ENCODE data around the gene ASB1. TPM values are rescaled to one million over a fixed set of nuclear protein-coding genes. Genes with fewer than 3 reads are reported as not detected.

Gene ASB1
- total and polyA plus RNA-seq, 10 of the 15 experiments (the other 5 are each of a cell fraction or from before 2014, with no cell fraction given): 5.2 to 31.2 (median 25.8) TPM

DNA sequence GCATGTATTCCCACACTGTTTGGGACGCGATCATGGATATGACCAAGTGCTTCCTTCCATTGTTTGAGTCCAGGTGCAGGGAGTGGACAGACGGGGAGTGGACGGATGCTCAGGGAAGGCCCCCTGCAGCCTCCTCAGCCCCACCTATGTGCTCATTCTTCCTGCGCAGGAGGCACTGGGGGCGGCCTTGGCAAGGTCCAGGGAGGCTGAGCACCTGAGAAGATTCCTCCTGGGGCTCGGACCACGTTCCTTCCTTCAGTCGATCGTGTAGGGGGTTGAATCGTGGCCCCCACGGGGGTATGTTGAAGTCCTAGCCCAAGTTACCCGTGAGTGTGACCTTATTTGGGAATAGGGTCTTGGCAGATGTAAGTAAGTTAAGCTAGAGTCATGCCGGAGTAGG is 60.4 kb downstream of the ASB1 start (continued):
- TF ChIP-seq, protein P1, sequence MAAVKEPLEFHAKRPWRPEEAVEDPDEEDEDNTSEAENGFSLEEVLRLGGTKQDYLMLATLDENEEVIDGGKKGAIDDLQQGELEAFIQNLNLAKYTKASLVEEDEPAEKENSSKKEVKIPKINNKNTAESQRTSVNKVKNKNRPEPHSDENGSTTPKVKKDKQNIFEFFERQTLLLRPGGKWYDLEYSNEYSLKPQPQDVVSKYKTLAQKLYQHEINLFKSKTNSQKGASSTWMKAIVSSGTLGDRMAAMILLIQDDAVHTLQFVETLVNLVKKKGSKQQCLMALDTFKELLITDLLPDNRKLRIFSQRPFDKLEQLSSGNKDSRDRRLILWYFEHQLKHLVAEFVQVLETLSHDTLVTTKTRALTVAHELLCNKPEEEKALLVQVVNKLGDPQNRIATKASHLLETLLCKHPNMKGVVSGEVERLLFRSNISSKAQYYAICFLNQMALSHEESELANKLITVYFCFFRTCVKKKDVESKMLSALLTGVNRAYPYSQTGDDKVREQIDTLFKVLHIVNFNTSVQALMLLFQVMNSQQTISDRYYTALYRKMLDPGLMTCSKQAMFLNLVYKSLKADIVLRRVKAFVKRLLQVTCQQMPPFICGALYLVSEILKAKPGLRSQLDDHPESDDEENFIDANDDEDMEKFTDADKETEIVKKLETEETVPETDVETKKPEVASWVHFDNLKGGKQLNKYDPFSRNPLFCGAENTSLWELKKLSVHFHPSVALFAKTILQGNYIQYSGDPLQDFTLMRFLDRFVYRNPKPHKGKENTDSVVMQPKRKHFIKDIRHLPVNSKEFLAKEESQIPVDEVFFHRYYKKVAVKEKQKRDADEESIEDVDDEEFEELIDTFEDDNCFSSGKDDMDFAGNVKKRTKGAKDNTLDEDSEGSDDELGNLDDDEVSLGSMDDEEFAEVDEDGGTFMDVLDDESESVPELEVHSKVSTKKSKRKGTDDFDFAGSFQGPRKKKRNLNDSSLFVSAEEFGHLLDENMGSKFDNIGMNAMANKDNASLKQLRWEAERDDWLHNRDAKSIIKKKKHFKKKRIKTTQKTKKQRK (IDR thresholded peaks at IDR 0.05; ENCODE audit: low read depth, low read length): no peak
- TF ChIP-seq NBN (IDR thresholded peaks at IDR 0.05) (no peak), SREBF2 (IDR thresholded peaks at IDR 0.05; ENCODE audit: low read length) (no peak)
- TF ChIP-seq, protein P2, sequence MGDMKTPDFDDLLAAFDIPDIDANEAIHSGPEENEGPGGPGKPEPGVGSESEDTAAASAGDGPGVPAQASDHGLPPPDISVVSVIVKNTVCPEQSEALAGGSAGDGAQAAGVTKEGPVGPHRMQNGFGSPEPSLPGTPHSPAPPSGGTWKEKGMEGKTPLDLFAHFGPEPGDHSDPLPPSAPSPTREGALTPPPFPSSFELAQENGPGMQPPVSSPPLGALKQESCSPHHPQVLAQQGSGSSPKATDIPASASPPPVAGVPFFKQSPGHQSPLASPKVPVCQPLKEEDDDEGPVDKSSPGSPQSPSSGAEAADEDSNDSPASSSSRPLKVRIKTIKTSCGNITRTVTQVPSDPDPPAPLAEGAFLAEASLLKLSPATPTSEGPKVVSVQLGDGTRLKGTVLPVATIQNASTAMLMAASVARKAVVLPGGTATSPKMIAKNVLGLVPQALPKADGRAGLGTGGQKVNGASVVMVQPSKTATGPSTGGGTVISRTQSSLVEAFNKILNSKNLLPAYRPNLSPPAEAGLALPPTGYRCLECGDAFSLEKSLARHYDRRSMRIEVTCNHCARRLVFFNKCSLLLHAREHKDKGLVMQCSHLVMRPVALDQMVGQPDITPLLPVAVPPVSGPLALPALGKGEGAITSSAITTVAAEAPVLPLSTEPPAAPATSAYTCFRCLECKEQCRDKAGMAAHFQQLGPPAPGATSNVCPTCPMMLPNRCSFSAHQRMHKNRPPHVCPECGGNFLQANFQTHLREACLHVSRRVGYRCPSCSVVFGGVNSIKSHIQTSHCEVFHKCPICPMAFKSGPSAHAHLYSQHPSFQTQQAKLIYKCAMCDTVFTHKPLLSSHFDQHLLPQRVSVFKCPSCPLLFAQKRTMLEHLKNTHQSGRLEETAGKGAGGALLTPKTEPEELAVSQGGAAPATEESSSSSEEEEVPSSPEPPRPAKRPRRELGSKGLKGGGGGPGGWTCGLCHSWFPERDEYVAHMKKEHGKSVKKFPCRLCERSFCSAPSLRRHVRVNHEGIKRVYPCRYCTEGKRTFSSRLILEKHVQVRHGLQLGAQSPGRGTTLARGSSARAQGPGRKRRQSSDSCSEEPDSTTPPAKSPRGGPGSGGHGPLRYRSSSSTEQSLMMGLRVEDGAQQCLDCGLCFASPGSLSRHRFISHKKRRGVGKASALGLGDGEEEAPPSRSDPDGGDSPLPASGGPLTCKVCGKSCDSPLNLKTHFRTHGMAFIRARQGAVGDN (IDR thresholded peaks at IDR 0.05): no peak

DNA sequence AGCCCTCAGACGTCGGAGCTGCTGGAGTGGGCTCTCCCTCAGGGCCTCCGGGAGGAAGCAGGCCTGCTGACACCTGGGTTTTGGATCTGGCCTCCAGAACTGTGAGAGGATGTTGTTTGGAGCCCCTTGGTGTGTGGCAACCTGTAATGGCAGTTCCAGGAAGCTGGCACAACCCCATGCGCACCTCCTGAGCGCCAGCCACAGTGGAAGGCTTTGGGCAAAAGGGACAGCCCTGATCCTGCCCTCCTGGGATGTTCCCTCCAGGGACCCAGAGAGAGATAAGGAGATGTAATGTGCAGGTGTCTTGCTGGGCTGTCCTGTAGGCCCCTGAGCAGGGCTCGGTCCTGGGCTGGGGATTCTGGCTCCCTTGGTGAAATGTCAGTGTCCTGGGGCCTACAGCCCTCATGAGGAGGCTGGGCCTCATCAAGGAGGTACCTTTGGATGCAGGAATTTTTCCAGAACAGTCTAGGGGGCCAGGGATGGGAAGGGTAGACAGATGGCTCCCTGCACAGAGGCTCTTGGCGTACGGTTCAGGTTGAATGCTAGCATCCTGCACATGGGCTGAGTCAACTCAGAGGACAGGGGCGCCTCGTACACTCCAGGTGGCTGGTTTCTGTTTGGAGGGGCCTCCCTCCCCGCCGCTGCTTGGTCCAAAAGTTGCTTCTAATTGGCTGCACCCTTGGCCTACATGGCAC is 61.1 kb downstream of the ASB1 start:
- H3K9ac ChIP-seq (ENCODE audit: control insufficient read depth, insufficient read depth, low read length): no peak overlapping the region
- no peaks in the 10 kb centered on the region for H3K9me3 ChIP-seq (replicated peaks; ENCODE audit: control insufficient read depth, insufficient read depth, low read length)
- H4K20me1 ChIP-seq (ENCODE audit: control insufficient read depth, insufficient read depth): no peaks in the 10 kb centered on the region
- H3K4me2 ChIP-seq (ENCODE audit: control insufficient read depth, insufficient read depth): no peak overlapping the region
- no peak for ATAC-seq
- no peak for DNase-seq (ENCODE audit: low read depth, low spot score)
- no TSS peak for BruUV-seq (replicated peaks)
- SMC1A ChIA-PET (ENCODE audit: uncharacterized antibody, unreplicated experiment): no interaction called here
- no peak overlapping the region for H3K4me3 ChIP-seq
- POLR2A ChIA-PET: no interaction called here
- H3K27ac ChIP-seq (ENCODE audit: control insufficient read depth, insufficient read depth): no peak overlapping the region
- no peaks in the 10 kb centered on the region; a peak in 1 of 4 replicates for H3K27me3 ChIP-seq (replicated peaks in 1 of 2; ENCODE audit: control insufficient read depth in 2 of 2, insufficient read depth in 2 of 2, low read length in 1 of 2)
- H3K4me1 ChIP-seq (ENCODE audit: control insufficient read depth, insufficient read depth, low read length): no peaks in the 10 kb centered on the region
- in situ Hi-C loops (cut with MboI) (no loop called here), intact Hi-C loops (cut with micrococcal nuclease; ENCODE audit: unreplicated experiment) (no loop called here)
- WGBS (ENCODE audit: insufficient coverage, insufficient replicate concordance, low lambda C conversion rate, missing lambda C conversion rate): 44% methylated on average over 12 of the region's 12 CpGs
- H2AFZ ChIP-seq (ENCODE audit: control insufficient read depth, low read depth, low read length): no peak overlapping the region
- FAIRE-seq: no peak
- CTCF ChIA-PET: no interaction called here
- H3K79me2 ChIP-seq (ENCODE audit: control insufficient read depth, insufficient read depth, low read length): no peaks in the 10 kb centered on the region
- no peaks in the 10 kb centered on the region for H3K36me3 ChIP-seq (ENCODE audit: control insufficient read depth in 2 of 2, insufficient read depth in 2 of 2, low read length in 1 of 2)
- RAD21 ChIA-PET (ENCODE audit: unreplicated experiment): no interaction called here
- TF ChIP-seq, protein P3, sequence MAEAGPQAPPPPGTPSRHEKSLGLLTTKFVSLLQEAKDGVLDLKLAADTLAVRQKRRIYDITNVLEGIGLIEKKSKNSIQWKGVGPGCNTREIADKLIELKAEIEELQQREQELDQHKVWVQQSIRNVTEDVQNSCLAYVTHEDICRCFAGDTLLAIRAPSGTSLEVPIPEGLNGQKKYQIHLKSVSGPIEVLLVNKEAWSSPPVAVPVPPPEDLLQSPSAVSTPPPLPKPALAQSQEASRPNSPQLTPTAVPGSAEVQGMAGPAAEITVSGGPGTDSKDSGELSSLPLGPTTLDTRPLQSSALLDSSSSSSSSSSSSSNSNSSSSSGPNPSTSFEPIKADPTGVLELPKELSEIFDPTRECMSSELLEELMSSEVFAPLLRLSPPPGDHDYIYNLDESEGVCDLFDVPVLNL (IDR thresholded peaks at IDR 0.05; ENCODE audit: low read depth, low read length): no peak
- no peak for TF ChIP-seq ZBED1 (IDR thresholded peaks at IDR 0.05; ENCODE audit: borderline replicate concordance)
- TF ChIP-seq, protein P4, sequence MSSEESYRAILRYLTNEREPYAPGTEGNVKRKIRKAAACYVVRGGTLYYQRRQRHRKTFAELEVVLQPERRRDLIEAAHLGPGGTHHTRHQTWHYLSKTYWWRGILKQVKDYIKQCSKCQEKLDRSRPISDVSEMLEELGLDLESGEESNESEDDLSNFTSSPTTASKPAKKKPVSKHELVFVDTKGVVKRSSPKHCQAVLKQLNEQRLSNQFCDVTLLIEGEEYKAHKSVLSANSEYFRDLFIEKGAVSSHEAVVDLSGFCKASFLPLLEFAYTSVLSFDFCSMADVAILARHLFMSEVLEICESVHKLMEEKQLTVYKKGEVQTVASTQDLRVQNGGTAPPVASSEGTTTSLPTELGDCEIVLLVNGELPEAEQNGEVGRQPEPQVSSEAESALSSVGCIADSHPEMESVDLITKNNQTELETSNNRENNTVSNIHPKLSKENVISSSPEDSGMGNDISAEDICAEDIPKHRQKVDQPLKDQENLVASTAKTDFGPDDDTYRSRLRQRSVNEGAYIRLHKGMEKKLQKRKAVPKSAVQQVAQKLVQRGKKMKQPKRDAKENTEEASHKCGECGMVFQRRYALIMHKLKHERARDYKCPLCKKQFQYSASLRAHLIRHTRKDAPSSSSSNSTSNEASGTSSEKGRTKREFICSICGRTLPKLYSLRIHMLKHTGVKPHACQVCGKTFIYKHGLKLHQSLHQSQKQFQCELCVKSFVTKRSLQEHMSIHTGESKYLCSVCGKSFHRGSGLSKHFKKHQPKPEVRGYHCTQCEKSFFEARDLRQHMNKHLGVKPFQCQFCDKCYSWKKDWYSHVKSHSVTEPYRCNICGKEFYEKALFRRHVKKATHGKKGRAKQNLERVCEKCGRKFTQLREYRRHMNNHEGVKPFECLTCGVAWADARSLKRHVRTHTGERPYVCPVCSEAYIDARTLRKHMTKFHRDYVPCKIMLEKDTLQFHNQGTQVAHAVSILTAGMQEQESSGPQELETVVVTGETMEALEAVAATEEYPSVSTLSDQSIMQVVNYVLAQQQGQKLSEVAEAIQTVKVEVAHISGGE (CRISPR knock-in tag; IDR thresholded peaks at IDR 0.05): no peak
- no peak for TF ChIP-seq CBX3 (IDR thresholded peaks at IDR 0.05; ENCODE audit: borderline replicate concordance, low read depth)
- TF ChIP-seq STAT1 (conservative IDR thresholded peaks at IDR 0.05): no peak
- no peak for TF ChIP-seq BRCA1 (IDR thresholded peaks at IDR 0.05; ENCODE audit: low read depth, low read length)
- no peak for TF ChIP-seq ZNF384 (IDR thresholded peaks at IDR 0.05; ENCODE audit: borderline replicate concordance, low read depth, low read length)

Measured in GM12878 (cell line).